GM21619 (cell line): Measurements from ENCODE around the gene RBM28.

ENCODE experiments used
- ATAC-seq: cut with Tn5 transposase; IDR thresholded peaks from one replicate; pipeline ENCODE4 v1.9.1; 2021; ENCODE audit not compliant: unreplicated experiment

RBM28 gene

DNA sequence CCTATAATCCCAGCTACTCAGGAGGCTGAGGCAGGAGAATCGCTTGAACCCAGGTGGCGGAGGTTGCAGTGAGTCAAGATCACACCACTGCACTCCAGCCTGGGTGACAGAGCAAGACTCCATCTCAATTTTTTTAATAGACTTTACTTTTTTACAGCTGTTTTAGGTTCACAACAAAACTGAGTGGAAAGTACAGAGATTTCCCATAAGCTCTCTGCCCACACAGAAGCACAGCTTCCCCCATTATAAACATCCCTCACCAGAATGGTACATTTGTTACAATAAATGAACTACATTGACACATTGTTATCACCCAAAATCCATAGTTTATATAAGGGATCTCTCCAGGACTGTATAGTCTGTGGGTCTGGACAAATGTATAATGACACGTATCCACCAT lies 32.4 kb upstream of the RBM28 start:
- no peak for ATAC-seq

DNA sequence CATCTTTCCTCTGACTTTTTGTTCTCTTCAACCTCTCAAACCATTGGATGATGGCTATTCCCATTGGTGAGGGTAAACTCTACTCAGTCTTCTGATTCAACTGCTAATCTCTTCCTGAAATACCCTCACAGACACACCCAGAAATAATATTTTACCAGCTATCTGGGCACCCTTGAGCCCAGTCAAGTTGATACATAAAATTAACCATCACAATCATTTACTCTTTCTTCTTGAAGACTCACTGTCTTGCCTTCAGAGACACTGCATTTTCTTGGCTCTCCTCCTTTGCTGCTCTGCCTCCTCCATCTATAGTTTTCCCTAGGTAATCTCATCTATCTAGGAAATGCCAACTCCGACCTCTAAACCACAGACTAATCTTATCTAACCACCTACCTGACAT lies 30.3 kb upstream of the RBM28 start:
- no peak for ATAC-seq

DNA sequence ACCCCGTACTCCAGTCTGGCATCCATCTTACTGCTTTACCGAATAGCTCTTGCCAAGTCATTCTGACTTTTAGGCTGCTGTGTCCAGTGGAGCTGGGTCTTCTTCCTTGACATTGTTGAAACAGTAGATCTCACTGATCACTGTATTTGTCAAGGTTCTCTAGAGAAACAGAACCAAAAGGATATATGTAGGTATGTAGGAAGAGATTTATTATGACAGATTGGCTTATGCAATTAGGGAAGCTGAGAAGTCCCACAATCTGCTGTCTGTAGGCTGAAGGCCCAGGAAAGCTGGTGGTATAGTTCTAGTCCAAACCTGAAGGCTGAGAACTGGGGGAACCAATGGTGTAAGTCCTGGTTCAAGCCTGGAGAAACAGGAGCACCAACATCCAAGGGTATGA lies 29.9 kb upstream of the RBM28 start:
- no peak for ATAC-seq

DNA sequence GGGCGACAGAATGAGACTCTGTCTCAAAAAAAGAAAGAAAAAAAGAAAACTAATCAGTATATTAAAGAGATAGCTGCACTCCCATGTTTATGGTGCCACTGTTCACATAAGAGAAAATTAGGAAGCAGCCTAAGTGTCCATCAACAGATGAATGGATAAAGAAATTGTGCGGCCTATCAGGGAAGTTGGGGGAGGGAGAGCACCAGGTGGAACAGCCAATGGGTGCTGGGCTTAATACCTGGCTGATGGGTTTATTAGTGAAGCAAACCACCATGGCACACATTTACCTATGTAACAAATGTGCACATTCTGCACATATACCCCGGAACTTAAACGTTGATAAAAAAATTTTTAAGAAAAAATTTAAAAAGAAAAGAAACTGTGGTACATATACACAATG lies 26.8 kb upstream of the RBM28 start:
- no peak for ATAC-seq

DNA sequence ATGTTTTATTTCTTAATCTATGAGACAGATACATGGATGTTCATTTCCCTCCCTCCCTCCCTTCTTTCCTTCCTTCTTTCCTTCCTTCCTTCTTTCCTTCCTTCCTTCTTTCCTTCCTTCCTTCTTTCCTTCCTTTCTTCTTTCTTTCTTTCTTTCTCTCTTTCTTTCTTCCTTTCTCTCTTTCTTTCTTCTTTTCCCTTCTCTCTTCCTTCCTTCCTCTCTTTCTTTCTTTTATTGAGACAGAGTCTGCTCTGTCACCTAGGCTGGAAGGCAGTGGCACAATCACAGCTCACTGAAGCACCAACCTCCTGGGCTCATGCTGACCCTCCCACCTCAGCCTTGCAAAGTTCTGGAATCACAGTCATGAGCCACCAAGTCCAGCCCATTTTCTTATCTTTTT lies 23.3 kb upstream of the RBM28 start:
- ATAC-seq, result no peak

DNA sequence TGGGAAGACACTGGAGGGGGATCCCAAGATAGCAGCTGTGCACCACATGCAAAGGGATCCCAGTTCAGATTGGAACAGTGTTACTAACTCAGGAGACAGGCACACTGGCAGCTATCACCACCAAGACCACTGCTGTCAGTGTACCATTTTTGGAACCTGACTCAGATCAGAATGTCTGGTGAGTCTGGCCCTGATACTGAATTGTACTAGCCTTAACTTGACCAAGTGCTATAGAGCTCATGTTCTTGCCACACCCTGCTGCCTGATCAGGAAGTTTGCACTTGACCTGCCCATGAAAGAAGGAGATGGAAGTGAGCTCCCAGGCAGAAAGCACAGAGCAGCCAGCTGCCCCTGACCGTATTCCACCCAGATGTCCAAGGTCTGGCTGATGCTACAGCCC lies 22.6 kb upstream of the RBM28 start:
- ATAC-seq, result no peak

DNA sequence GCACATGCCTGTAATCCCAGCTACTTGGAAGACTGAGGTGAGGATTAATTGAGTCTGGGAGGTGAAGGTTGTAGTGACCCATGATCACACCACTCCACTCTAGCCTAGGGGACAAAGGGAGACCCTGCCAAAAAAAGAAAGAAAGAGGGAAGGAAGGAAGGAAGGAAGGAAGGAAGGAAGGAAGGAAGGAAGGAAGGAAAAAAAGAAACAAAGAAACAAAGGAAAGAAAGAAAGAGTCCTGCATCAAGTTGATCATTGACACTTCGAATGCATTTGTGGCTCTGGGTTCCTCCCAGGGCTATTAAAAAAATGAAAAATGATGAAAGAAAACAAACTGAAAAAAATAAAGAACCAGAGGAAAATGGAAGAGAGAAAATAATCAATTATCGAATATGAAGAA lies 21.7 kb upstream of the RBM28 start:
- ATAC-seq, result no peak

DNA sequence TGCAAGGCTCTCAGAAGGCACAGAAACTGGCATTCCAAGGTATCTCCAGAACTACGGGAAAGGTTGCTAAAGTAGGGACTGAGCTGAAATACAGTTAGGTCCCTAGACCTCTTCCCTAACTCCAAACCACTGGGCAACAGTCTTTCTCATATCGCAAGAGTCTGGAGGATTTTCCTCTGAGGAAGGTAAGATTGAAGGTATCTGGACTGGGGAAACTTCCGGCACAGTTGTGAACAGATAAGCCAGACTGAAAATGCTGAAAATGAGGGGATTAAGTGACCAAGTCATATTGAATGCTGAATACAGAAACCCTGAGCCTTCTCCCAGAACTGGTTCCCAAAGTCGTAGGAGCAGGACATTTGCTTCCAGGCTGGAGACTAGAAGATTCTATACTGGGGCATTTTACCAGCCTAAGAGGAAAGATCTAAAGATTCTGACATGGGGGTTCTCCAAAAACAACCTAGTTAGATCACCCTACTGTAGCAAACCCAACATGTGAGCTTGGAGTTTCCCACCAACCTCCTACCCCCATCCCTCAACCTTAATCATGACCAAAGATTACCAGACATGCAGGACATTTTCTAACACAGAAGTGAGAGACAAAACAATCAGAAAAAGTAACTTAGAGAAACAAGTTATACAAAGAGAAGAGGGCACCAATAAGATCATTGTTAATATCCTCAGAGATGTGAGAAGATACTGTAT lies 20.6 kb upstream of the RBM28 start:
- ATAC-seq, result no peak

DNA sequence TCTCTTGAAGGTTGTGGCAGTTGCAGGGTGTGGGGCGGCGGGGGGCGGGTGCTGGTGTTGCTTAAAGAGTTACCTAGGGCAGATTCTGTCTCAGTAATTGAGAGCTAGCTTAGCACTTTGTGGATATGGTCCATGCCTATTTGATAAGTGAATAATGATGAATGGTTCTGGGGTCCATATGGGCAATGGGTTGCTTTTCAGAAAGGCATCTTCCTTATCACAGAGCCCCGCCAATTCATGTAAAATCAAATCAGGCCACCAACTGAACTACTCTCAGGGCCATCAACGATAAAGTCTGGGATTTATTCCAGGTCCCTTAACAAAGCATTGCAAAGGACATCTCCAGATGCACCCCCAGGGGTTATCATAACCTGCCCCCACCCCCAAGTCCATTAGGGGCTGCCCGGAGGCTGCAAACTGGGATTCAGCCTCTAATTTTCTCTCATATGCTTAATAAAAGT lies 19.6 kb upstream of the RBM28 start:
- ATAC-seq, result no peak

DNA sequence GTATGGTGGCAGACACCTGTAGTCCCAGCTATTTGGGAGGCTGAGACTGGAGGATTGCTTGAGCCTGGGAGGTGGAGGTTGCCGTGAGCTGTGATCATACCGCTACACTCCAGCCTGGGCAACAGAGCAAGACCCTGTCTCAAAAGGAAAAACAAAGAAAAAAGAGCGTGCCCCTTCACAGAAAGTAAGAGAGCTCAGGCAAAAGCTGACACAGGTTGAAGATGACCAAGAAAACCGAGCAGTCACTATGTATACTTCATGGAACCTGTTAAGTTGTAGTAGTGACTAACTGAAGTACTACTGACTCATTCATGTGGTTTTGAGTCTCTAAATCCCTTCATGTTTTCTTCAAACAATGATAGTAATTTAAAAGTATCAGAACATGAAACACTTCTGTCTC lies 19.0 kb upstream of the RBM28 start:
- no peak for ATAC-seq

DNA sequence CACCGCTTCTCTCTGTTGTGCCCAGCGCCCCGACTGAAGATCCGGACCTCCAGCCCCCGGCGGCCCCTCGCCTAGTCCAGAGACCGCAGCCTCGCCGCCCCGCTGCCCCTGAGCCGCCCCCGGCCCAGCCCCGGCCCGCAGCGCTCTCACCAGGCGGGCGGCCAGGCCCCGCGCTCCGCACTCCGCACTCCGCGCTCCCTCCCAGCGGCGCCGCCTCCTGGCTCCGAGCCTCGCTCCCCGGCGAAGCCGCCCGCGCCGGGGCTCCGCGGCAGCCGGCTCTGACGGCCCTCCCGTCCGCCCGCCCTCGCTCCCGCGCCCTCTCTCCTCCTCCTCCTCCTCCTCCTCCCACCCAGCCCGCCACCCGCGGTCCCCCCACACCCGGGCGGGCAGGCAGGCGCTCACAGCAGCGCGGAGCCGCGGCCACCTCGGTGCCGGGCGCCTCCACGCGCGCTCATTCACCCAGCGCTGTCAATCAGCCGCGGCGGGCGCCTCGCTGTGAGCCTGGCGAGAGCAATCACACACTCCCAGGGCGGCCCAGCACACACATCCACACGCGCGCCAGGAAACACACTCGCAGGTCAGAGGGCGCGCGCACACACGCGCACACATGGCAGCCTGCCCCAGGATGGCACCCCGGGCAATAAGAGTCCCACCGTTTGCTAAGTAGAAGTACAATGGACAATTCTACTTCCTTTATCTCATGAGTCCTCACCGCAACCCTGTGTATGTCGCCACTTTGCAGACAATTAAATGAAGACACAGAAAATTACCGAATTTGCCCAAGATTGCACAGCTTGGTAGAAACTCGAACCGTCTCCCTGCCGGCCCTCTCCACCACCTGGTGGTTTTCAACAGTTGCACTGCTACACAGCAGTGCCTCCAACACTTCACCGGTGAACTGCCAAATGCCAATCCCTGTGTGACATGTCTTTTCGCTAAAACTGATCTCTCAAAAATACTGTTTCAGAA lies 18.0 kb upstream of the RBM28 start, which contains the start of gene PRRT4:
PRRT4 (minus strand) TSS at position 280 of the 969 bp plus-strand sequence.
- ATAC-seq, result no peak

DNA sequence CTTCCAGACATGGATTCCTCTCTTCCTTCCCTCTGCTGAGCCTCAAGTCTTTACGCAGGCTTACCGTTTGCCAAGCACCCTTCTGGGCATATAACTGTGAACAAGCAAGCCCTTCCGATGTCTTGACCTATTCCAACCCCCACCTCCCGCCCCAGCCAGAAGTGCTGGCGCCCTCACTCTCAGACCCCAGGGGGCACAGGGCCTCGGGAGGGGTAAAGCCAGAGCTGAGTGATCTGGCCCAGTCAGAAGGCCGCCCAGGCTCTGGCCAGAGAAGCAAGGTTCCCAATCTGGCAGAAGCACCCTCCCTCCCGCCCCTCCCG lies 16.6 kb upstream of the RBM28 start:
- ATAC-seq, result no peak

DNA sequence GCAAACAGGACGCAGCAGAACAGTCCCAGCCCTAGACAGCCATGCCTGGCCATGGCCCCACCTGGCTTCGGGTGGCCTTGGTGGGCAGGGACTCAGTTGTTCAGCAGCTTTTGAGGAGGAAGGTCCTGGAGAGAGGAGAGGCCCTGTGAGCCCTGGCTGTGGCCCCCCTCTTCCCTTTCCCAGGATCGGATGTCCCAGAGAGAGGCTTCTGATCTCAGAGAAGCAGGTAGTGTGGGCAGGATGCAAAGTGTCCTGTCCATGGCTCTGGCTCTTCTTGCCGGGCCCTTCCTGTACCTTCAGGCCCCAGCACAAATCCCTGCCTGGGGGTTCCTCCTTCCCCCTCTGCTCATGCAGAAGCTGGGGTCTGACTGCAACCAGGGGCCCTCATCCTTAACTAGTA lies 16.2 kb upstream of the RBM28 start:
- ATAC-seq, result no peak

DNA sequence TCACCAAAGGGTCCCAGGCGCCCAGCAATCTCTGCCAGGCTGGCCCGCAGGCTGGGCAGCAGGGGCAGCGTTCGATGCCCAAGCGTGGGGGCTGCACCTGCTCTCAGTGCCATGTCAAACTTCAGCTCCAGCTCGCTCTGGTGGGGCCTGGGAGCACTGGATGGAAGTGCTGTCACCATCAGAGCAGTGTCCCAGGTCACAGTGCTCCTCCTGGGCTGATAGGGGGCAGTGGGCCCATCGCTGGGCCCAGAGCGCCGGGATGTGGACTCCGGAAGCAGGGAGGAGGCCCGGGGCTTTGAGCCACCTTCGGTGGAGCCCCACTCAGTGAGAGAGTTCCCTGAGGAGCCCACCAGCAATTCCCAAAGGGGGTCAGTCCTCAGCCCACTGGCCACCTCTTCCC lies 15.6 kb upstream of the RBM28 start:
- no peak for ATAC-seq

DNA sequence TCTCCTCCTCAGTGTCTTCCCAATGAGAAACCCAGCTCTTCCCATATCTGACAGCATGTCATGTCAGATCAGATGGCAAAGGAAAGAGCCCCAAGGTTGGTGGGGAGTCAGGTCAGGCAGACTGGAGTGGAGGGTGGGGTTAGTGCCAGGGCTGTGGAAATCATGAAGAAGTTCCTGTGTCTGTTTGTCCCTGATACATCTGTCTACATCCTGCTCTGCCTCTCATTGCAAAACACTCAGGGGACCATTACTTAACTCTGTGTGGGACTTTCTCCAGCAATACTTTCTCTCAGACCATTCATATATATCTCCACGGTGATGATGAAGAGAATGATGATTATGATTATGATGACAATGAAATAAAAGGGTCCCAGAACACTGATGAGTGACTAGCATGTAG lies 14.5 kb upstream of the RBM28 start:
- no peak for ATAC-seq

DNA sequence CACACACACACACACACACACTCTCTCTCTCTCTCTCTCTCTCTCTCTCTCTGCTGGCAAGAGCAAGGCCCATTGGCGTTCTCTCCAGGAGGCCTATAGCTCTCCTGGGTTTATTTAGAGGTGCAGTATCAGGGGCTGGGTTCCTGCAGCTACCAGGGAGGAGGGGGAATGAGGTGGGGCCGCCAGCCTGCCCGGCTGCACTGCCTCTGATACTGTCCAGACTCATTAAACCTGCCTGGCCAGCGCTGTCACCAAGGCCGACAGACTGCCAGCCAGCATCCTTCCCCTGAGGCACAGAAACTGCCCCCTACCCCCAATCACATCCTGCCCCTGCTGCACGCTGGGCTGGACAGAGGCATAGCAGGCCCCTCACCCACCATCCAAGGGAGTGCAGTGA lies 13.5 kb upstream of the RBM28 start:
- no peak for ATAC-seq

DNA sequence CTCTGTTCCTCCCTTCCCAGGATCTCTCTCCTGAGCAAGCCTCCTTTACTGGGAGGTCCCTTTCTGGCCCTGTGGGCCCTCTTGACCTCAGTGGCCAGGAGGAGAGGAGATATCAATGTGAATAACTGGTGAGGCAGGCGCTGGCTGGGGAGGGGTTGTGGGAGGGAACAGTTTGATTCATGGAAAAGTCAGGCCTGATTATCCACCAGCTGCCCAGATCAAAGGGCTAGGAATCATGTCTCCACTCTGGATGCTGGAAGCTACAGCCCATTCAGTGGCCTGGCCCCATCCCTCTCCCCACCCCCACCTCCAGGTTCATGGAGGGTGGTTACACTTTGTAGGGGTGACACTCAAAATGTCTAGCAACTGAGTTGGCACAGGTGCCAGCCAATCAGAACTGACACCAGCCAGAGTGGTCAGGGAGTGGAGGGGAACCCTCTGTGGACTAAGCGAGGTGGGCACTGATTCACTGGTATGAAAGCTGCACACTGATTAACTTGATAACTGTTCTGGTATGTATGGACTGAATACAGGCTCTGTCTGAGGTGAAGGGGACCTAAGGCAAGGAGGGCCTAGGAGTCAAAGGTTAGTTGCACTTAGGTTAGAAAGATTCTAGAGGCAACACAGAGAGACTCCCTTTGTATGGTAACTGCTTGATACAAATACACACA lies 13.0 kb upstream of the RBM28 start:
- ATAC-seq, result no peak

DNA sequence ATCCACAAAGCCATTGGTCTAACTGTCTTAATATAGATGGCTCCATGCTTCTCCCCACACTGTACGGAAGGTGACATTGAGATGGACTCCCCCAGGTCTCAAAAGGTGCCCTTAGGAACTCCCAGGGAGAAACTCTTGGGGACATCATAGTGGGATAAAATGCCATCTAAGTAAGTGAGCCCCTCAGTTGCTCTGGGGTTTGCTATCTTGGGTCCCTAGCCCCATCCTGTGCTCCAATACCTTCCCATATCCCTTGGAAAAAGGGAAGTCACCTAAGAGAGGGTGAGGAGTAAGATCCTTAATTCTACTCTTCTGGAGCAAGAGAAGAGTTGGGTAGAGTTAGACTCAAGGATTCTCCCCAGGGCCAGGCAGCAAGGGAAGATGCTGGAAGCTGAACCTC lies 9.9 kb upstream of the RBM28 start:
- no peak for ATAC-seq

DNA sequence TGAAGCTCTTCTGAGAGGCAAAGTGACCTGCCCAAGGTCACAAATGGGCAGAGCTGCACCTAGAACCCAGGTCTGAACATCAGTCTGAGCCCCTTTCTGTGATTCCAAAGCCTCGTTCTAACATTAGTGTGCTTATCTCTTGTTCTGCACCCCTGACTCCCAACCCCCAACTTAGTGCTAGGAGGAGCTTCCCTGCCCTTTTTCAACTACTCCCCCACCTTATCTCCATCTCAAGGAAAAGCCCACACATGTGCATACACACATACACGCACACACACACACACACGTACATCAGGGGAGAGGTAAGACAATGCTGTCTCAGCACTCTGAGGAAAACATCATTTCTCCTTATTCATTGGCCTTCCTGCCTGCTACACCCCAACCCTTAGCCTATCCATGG lies 9.5 kb upstream of the RBM28 start:
- ATAC-seq, result no peak

DNA sequence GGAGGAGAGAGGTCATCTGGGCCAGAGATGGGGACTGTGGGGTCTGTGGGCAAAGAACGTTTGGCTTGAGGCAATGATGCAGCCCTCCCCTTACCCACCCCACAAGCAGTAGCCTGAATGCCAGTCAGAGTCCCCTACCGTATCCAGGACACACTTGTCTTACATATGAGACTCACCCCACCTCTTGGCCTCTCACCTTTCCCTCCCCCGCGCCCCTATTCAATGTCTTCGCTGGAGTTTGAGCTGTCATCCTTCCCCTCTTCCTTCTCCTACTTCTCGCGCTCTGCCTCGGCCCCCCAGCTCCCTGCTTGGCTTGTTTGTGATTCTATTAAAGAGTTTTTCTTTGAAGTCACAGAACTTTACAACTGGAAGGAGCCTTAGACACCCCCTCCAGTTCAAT lies 8.9 kb upstream of the RBM28 start:
- ATAC-seq, result no peak

DNA sequence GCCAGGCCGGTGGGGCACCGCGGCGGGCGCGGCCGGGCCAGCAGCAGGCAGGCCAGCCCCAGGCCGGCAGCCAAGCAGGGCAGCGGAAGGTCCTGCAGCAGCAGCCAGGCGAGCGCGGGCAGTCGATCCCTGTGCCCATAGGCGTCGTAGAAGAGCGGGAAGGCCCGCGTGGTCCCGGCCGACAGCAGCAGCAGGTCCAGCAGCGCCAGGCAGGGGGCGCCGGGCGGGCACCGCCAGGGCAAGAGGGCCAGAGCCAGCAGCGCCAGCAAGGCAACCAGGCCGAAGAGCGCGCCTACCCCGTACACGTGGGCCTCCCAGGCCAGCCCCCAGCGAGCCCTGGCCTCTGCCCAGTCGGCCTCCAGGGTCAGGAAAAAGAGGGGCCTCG lies 8.4 kb upstream of the RBM28 start:
- no peak for ATAC-seq
